ENCODE results near the gene KIF26B. TPM values are rescaled to one million over a fixed set of nuclear protein-coding genes. Genes with fewer than 3 reads are reported as not detected.
"Not testable (repeated sequence)": the region's sequence is repeated elsewhere in the genome, so short reads cannot be mapped to it uniquely, and the experiment has no call there.

Gene KIF26B
- polyA plus RNA-seq, 1 donor from 2014 or later: 6.3 TPM

- Histone ChIP-seq H3K27me3 (ENCODE audit: insufficient read depth, low read depth, low read length) (no peaks in the 10 kb centered on the region), H2AFZ (ENCODE audit: low read depth, low read length) (no peak overlapping the region), H4K20me1 (ENCODE audit: insufficient read depth) (no peaks in the 10 kb centered on the region), H3K9ac (ENCODE audit: low read length) (no peak overlapping the region), H3K4me2 (ENCODE audit: low read length) (no peak overlapping the region), H3K4me3 (ENCODE audit: low read length) (no peak overlapping the region), H3K27ac (ENCODE audit: low read length) (no peak overlapping the region), H3F3A (ENCODE audit: insufficient read depth, low read length, poor library complexity, severe bottlenecking) (no peaks in the 10 kb centered on the region), H3K9me2 (ENCODE audit: insufficient read depth, low read length) (no peaks in the 10 kb centered on the region), H3K36me3 (ENCODE audit: insufficient read depth, low read length) (no peaks in the 10 kb centered on the region), H3K79me2 (replicated peaks; ENCODE audit: insufficient read depth, low read length) (no peaks in the 10 kb centered on the region), H3K9me3 (ENCODE audit: low read length) (no peaks in the 10 kb centered on the region)
- no peak for TF ChIP-seq SMC3 (conservative IDR thresholded peaks at IDR 0.05; ENCODE audit: poor library complexity)
- TF ChIP-seq RAD21 (conservative IDR thresholded peaks at IDR 0.05): no peak
- no peak for TF ChIP-seq EZH2 (IDR thresholded peaks at IDR 0.05; ENCODE audit: borderline replicate concordance, insufficient read depth, low read length, poor library complexity, severe bottlenecking)
- TF ChIP-seq POLR2AphosphoS5 (IDR thresholded peaks at IDR 0.05): no peak
- no peak for TF ChIP-seq MXI1 (conservative IDR thresholded peaks at IDR 0.05; ENCODE audit: poor library complexity, severe bottlenecking)
- no peak for TF ChIP-seq TAF1 (IDR thresholded peaks at IDR 0.05; ENCODE audit: low read depth)
- TF ChIP-seq CTCF (IDR thresholded peaks at IDR 0.05; ENCODE audit: poor library complexity, severe bottlenecking): no peak
- no peak for TF ChIP-seq EP300 (conservative IDR thresholded peaks at IDR 0.05; ENCODE audit: poor library complexity, severe bottlenecking)
- TF ChIP-seq REST (IDR thresholded peaks at IDR 0.05; ENCODE audit: borderline replicate concordance): no peak
Measured at GRCh38 chr1:245353915-245354775, 199.4 kb downstream of the KIF26B start.

- not testable (repeated sequence) for H4K20me1 ChIP-seq (ENCODE audit: insufficient read depth); H3K79me2 ChIP-seq (replicated peaks; ENCODE audit: insufficient read depth, low read length); H3K27ac ChIP-seq (ENCODE audit: low read length); H3K9ac ChIP-seq (ENCODE audit: low read length); H3F3A ChIP-seq (ENCODE audit: insufficient read depth, low read length, poor library complexity, severe bottlenecking); H3K36me3 ChIP-seq (ENCODE audit: insufficient read depth, low read length); H3K4me2 ChIP-seq (ENCODE audit: low read length); H3K9me2 ChIP-seq (ENCODE audit: insufficient read depth, low read length); H3K4me3 ChIP-seq (ENCODE audit: low read length); H2AFZ ChIP-seq (ENCODE audit: low read depth, low read length); H3K27me3 ChIP-seq (ENCODE audit: insufficient read depth, low read depth, low read length); H3K9me3 ChIP-seq (ENCODE audit: low read length)
Measured at GRCh38 chr1:245355851-245356630, 201.3 kb downstream of the KIF26B start.

Data from neural cell (in vitro differentiated cells).